ENCODE results near the gene CFAP45.

Gene CFAP45

GRCh38 chr1:159924025-159924790, 24.2 kb upstream of the CFAP45 start:
- DNase-seq = peak in 36 of 51 donors; percentile 11 to 84 (median 42)

DNA sequence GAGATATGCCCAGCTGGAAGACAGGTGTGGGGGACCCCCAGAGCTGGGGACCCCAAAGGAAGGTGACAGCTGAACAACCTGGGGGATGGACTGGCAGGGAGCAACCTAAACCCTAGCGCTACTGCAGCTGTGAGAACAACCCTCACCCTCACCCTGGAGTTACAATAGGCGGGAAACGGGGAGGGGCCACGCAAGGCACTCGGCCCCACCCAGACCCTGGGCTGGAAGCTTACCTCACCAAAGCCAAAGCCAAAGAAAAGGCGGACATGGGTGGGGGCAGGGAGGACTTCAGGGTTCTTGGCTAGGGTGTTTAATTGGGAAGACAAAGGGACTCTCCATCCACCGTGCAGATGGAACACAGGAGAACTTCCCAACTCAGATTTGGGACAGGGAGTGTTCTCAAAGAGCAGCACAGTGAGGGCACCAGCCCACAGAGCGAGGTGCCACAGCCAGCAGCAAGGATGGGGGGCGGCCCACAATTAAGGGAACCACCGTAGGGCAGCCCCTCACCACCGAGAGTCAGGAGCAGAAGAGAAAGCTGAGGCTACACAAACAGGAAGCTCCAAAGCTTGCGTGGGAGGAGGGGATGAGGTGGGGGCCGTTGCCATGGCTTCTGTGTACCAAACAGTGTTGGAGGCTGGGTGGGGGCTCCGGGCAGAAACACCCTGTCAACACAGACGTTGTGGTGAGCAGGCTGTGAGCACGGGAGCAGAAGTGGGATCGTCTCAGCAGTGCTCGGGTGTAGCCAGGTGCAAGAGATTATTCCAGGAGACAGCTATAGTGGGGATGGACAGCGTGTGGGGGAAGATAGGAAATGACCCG, 23.4 kb upstream of the CFAP45 start:
- DNase-seq = peak in 13 of 51 donors; percentile 10 to 47 (median 25)

- no peak for DNase-seq
These were observed 22.7 kb upstream of the CFAP45 start for GRCh38 chr1:159922511-159923202.

DNA sequence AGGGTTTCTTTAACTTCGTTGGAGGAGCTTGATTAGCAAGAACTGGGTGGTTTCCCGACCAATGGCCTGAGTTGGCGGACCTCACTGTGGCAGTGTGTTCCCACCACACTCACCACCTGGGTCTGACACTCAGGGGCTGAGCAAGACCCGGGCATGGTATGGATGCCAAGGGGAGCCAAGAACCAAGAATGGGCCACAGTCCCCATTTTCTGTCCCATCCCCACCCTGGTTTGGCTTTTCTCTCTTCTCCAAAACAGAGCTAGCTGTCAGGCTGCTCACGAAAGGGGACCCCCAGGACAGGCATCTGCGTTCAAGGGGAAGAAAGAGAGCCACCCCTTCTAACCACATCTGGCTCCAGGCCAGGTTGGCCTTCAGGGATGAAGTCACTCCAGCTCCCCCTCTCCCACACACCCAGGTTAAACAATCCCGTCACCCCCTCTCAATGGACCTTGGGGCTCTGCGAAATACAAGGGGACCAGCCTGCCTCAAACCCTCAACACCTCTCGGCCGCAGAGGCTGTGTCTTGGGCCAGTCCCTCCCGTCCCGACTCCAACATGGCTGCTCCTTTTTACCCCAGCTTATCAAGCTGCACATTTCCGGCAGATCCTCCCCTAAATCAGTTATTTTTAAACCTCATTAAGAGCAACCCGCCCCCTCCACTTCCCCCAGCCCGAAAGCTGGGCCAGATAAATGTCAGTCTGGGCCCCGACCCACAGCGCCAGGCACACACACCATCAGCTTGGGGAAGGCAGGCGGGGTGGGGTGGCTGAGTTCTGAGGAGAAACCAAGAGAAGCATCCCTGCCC, 21.9 kb upstream of the CFAP45 start:
- no peak for DNase-seq

DNA sequence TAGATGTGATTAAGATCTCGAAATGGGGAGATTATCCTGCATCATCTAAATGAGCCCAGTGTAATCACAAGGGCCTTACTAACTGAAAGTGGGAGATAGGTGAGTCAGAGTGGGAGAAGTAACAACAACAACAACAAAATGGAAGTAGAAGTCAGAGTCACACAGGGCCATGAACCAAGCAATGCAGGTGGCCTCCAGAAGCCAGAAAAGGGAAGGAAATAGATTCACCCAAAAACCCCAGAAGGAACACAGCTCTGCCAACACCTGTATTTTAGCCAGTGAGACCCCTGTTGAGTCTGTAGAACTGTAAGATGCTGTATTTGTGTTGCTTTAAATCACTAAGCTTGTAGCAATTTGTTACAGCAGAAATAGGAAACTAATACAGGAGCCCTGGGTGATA, 21.3 kb upstream of the CFAP45 start:
- no peak for DNase-seq

- no peak for DNase-seq
These were observed 20.7 kb upstream of the CFAP45 start for GRCh38 chr1:159920651-159921050.

- no peak for DNase-seq
These were observed 20.2 kb upstream of the CFAP45 start for GRCh38 chr1:159920202-159920601.

DNA sequence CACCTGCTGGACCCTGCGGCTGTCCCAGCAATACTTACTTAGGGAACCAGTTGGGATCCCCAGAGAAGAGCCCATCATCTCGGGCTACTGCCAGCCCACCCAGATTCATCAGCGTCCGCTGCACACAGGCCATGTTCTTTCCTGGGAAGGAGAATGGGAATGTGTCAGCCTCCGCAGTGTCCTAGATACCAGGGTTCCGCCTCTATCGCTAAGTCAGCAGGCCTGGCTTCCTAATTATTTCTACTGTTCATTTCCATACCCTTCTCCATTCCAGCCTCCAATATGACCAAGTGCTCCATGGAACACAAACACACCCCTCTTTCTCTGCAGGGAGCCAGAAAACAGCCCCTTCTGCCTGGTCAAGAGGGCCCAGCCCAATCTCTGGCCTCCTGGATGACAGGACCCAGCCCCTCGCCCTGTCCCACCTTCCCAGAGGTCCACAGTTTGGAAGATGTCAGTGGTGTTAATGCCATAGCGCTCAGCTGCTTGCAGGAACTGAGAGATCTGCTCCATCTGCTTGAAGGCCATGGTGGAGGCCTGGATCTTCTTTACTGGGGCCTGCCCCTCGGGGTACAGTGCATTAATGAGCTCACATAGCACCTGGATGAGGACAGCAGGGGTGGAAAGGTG, 19.4 kb upstream of the CFAP45 start:
- no peak for DNase-seq

- no peak for DNase-seq
These were observed 18.6 kb upstream of the CFAP45 start for GRCh38 chr1:159918352-159919200.

DNA sequence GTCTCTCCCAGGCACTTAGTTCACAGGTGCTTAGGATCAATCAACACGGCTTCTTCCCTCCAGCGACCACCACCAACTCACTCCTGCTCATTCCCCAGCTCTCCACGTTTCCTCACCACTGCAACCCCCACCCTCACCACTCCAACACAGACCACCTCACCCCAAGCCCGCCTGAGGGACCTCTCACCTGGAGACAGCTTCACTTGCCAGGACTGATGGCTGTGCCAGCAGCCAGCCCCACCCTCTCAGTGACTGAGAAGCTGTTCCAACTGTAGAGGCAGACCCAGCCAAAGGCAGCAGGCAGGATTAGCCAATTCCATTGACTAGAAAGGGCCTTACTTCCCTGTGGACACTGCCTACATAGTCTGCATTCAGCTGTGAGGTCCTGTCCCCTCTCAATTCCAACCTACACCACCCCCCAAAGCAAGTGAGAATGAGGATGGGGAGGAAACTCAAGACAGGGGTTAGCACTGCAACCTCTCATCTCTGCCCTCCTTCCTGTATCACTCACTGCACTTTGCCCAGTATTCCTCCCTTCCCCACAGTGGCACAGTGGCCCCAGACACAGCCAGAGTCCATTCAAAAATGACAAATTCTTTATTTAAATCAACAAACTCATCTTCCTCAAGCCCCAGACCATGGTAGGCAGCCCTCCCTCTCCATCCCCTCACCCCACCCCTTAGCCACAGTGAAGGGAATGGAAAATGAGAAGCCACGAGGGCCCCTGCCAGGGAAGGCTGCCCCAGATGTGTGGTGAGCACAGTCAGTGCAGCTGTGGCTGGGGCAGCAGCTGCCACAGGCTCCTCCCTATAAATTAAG, 17.8 kb upstream of the CFAP45 start:
- DNase-seq = peak in 1 of 51 donors; percentile 22

- no peak for DNase-seq
These were observed 16.5 kb upstream of the CFAP45 start for GRCh38 chr1:159916242-159917051.

DNA sequence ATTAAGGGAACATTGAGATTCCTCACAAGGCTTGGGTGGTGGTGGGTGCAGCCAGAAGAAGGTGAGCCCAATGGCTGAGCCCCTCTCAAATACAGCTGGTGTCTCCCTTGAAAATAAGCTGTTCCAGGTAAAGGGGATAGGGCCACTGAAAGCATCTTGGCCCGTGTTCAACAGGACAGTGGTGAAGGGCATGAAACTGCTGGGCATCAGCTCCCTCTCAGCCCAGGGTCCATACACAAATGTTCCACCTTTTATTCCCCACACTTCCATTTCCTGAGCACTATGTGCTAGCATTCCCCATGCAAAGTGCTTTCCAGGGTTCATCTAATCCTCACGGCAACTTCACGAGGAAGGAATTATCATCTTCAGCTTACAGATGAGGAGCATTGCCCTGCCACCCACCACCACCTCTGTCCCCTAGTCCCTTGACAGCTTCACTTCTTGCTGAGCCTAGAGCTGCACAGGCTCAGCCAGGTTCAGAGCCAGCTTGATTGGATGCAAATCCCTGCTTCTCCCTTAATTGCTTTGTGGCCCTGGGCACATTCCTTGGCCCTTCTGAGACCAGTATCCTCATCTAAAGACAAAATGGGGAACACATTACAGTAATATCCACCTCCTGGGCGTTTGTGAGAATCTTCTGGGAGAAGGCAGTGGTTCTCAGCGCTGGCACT, 15.7 kb upstream of the CFAP45 start:
- DNase-seq = no peak

DNA sequence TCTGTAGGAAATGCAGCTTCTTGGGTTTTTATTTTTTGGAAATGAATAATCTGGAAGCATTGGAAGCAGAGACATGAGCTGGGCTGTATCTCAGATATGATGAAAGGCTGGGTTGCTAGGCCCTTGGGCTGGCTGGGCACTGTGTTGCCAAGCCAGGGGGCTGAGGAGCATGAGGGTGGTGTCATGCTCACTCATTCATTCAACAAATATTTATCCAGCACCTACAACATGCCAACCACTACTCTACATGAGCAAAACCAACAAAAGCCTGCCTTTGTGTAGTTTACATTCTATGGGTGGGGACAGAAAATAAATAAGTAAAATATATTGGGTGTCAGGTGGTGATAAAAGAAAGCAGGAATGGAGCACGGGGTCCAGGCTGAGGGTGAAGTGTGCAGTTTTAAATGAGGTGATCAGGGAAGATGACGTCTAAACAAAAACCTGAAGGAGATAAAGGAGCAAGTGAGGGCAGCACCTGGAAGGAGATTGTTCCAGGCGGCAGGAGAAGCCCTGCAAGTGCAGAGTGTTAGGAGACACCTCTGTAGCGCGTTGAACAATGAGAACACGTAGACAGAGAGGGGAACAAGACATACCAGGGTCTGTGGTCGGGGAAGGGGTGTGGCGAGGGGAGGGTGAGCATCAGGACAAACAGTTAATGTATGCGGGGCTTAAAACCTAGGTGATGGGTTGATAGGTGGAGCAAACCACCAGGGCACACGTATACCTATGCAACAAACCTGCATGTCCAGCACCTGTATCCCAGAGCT, 14.5 kb upstream of the CFAP45 start:
- DNase-seq = no peak

- DNase-seq = no peak
These were observed 13.7 kb upstream of the CFAP45 start for GRCh38 chr1:159913451-159914192.

DNA sequence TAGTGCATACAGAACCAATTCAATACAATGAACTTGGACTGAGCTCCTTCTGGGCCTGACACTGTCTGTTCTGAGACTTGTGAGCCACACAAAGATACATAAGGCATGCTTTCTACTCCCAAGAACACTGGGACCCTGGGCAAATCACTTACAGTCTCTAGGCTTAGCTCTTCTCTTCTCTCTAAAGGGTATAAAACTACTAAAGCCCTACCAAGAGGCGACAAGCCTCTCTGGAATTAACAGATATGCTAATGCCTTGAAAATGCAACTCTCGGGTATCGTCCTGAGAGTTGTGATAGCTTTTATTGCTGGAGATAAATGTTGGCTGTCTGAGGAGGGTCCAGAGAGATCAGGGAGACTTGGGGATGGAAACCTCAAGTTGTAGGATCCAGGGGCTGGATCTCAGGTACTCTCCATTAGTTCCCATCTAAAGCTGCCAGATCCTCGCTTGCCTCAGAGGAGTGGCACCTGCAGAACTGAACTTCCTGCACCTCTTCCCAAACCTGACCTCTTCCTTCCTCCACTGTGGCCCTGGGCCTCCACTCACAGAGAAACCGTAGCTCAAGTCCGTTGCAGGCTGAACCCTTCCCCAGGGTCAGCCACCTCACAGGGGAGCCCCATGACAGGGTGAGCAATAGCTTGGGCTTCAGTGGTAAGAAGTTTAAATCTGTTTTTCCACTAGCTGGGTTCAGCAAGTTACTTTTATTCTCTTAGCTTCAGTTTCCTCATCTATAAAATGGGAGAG, 11.5 kb upstream of the CFAP45 start:
- no peak for DNase-seq
